Hematopoietic multipotent progenitor cell (in vitro differentiated cells): ENCODE results near the gene ORC2. TPM values are rescaled to one million over a fixed set of nuclear protein-coding genes. Genes with fewer than 3 reads are reported as not detected.
A peak's percentile ranks its signal among the peaks of the same experiment; 100 is the strongest.
"Not testable (repeated sequence)": the region's sequence is repeated elsewhere in the genome, so short reads cannot be mapped to it uniquely, and the experiment has no call there.

Experiments used
- DNase-seq, 3 donors: peaks; one replicate each; pipeline ENCODE4 v3.0.0-alpha.2; 2011 to 2015; ENCODE audit warnings: low read depth in 2 of 3, low spot score in 2 of 3
- total RNA-seq: library from RNA; depleted of rRNA; stranded (reverse); fragments of >200 nt; gene quantifications from one replicate; pipeline ENCODE4 v1.2.3, GENCODE V29; 2012

The ORC2 gene
- total RNA-seq = 7.5 TPM

GRCh38 chr2:200963124-200963917 lies at the start of gene ORC2:
TSS of gene ORC2 (minus strand) at chr2:200963660. CDS start at chr2:200958123, 5,537 bp downstream.
- peak; percentile 85 to 96 (median 96) for DNase-seq

- DNase-seq = no peak
Observed at GRCh38 chr2:201008296-201008829, 44.9 kb upstream of the ORC2 start.

- no peak for DNase-seq
Observed at GRCh38 chr2:201007584-201007998, 44.1 kb upstream of the ORC2 start.

GRCh38 chr2:201006704-201007103 lies 43.2 kb upstream of the ORC2 start:
- no peak for DNase-seq

- no peak for DNase-seq
Observed at GRCh38 chr2:201004370-201004769, 40.9 kb upstream of the ORC2 start.

GRCh38 chr2:200993097-200993496 lies 29.6 kb upstream of the ORC2 start:
- DNase-seq = no peak

GRCh38 chr2:200987137-200987536 lies 23.7 kb upstream of the ORC2 start:
- no peak for DNase-seq

GRCh38 chr2:200985799-200986198 lies 22.3 kb upstream of the ORC2 start:
- no peak for DNase-seq

- DNase-seq = no peak
Observed at GRCh38 chr2:200976710-200977109, 13.2 kb upstream of the ORC2 start.

- DNase-seq = no peak
Observed at GRCh38 chr2:200975672-200976071, 12.2 kb upstream of the ORC2 start.

GRCh38 chr2:200970057-200970456 lies 6.6 kb upstream of the ORC2 start:
- DNase-seq = not testable (repeated sequence)

- DNase-seq = peak in 1 of 3 donors; percentile 16
Observed at GRCh38 chr2:200968735-200969134, 5.3 kb upstream of the ORC2 start.

- no peak for DNase-seq
Observed at GRCh38 chr2:200968162-200968561, 4.7 kb upstream of the ORC2 start.

GRCh38 chr2:200966770-200967169 lies 3.3 kb upstream of the ORC2 start:
- DNase-seq = no peak

- no peak for DNase-seq
Observed at GRCh38 chr2:200964498-200964897, 1.0 kb upstream of the ORC2 start.

- DNase-seq = not testable (repeated sequence)
Observed at GRCh38 chr2:200963918-200964252, 425 bp upstream of the ORC2 start.

- DNase-seq = no peak
Observed at GRCh38 chr2:200962811-200963123, 693 bp downstream of the ORC2 start.

- DNase-seq = no peak
Observed at GRCh38 chr2:200961674-200962073, 1.8 kb downstream of the ORC2 start.

GRCh38 chr2:200950378-200950777 lies 13.1 kb downstream of the ORC2 start:
- DNase-seq = no peak

- DNase-seq = no peak
Observed at GRCh38 chr2:200945395-200945729, 18.1 kb downstream of the ORC2 start.

- no peak for DNase-seq
Observed at GRCh38 chr2:200944467-200945394, 18.7 kb downstream of the ORC2 start.
